ENCODE measurements around the gene TEX52. TPM values are rescaled to one million over a fixed set of nuclear protein-coding genes. Genes with fewer than 3 reads are reported as not detected.

Gene TEX52
- total RNA-seq, 1 donor from 2014 or later: not detected

DNA sequence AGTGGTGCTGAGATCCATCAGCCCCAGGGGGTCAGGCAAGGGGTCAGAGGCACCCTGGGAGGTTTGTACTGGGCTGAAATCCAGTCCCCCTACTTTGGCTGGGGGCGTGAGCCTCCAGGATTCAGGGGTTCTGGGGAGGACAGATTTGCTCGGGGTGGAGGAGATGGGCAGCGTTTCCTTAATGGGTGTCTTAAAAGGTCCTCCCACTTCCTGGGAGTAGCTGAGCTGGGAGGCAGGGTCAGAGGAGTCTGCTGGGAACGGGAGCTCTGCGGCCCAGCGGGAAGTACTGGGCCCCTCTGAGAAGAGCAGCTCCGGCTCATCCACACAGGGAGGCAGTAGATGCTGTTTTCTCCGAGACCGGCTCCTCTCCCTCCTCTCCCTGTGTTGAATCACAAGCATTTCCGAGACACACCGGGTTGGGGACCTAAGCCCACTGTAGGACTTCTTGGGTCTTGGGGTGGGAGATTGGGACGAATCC lies 2.1 kb upstream of the TEX52 start:
- peaks cover 1% of the 10 kb centered on the region for H3K4me1 Mint-ChIP-seq (ENCODE audit: low read depth)
- peaks cover 51% of the 10 kb centered on the region for H3K36me3 Mint-ChIP-seq (ENCODE audit: low read depth)
- intact Hi-C loops (cut with micrococcal nuclease): no loop called here
- H3K4me3 Mint-ChIP-seq (ENCODE audit: low read depth): no peak overlapping the region
- no peak for DNase-seq (ENCODE audit: low spot score)
- H3K27ac Mint-ChIP-seq: no peak overlapping the region
- H3K9me3 Mint-ChIP-seq: no peaks in the 10 kb centered on the region
- H3K27me3 Mint-ChIP-seq (ENCODE audit: low read depth): no peaks in the 10 kb centered on the region

DNA sequence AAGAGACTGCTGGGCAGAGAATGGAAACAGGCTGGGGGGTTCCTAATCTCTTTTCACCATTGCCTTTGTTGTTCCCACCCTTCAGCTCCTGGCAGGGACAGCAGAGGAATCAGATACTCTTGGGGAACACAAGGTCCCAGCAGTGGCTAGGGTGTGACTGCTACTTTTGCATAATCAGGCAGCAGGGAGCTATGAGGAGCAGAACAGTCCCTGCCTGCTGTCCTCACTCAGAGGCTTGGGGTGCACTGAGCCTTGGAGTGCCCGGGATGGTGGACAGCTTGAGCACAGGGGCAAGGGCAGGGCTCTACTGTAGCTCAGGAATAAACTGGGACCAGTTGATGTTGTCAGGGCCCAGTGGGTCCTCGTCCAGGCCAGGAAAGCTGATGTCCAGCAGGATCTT lies 1.5 kb upstream of the TEX52 start:
- Mint-ChIP-seq H3K27ac (no peak overlapping the region), H3K9me3 (no peaks in the 10 kb centered on the region), H3K4me3 (ENCODE audit: low read depth) (no peak overlapping the region), H3K4me1 (ENCODE audit: low read depth) (peaks cover 1% of the 10 kb centered on the region), H3K27me3 (ENCODE audit: low read depth) (no peaks in the 10 kb centered on the region), H3K36me3 (ENCODE audit: low read depth) (peaks cover 45% of the 10 kb centered on the region)
- no peak for DNase-seq (ENCODE audit: low spot score)
- intact Hi-C loops (cut with micrococcal nuclease): no loop called here

DNA sequence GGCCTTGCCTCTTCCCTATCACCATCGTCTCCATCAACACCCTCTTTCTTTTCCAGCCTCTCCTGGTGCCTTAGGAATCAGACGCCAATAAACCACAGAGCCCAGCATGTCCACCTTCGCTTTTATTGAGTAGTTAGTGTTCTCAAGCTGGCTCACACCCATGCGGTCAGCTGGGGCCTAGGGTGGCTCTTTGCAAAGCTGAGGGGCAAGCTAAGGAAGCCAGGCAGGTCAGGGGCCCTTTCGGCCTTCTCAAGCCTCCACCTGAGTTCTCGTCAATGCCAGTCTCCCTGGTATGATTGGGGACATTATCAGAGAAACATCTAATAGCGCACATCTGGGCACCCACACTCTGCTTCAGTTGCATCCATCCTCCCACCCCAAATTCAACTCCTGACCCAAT lies 737 bp upstream of the TEX52 start:
- H3K9me3 Mint-ChIP-seq: no peaks in the 10 kb centered on the region
- no peak overlapping the region for H3K4me3 Mint-ChIP-seq (ENCODE audit: low read depth)
- peaks cover 1% of the 10 kb centered on the region for H3K4me1 Mint-ChIP-seq (ENCODE audit: low read depth)
- no peaks in the 10 kb centered on the region for H3K27me3 Mint-ChIP-seq (ENCODE audit: low read depth)
- peaks cover 38% of the 10 kb centered on the region for H3K36me3 Mint-ChIP-seq (ENCODE audit: low read depth)
- intact Hi-C loops (cut with micrococcal nuclease): no loop called here
- no peak overlapping the region for H3K27ac Mint-ChIP-seq
- no peak for DNase-seq (ENCODE audit: low spot score)

DNA sequence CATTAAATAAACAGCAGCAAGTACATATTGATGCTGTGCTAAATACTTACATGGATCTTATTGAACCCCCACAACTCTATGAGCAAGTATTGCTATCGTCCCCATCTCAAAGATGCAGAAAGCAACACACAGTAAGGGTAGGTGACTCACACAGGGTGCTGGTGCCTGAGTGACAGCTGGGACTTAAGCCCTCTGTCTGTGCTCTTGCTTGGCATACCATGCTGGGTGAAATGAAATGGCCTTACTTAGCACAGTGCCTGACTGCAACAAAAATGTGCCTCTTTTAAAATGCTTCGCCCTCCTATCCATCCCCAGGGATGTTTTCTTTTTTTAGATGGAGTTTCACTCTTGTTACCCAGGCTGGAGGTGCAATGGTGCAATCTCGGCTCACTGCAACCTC lies 788 bp downstream of the TEX52 start:
- intact Hi-C loops (cut with micrococcal nuclease): no loop called here
- Mint-ChIP-seq H3K4me1 (ENCODE audit: low read depth) (peaks cover 1% of the 10 kb centered on the region), H3K27ac (no peak overlapping the region), H3K27me3 (ENCODE audit: low read depth) (no peaks in the 10 kb centered on the region), H3K36me3 (ENCODE audit: low read depth) (peaks cover 27% of the 10 kb centered on the region), H3K9me3 (no peaks in the 10 kb centered on the region), H3K4me3 (ENCODE audit: low read depth) (no peak overlapping the region)
- no peak for DNase-seq (ENCODE audit: low spot score)

DNA sequence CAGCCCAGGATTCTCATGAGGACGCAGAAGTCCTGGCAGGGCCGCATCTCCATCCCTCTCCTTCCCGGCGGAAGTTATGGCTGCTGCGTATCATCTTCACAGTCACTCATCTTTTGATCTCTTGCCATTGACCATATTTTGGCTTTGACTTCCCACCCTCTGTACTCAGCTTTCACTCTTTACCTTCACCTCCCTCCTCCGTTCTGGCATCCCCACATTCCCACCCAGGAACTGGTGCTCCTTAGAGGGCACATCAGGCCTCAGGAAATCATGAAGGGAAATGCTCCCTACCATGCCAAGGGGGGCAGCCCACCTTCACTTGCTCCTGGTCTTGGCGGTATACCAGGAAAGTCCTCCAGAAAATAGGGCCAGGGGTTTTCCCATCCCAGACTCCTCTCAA lies 1.3 kb downstream of the TEX52 start:
- no peak for DNase-seq (ENCODE audit: low spot score)
- intact Hi-C loops (cut with micrococcal nuclease): no loop called here
- H3K36me3 Mint-ChIP-seq (ENCODE audit: low read depth): peaks cover 25% of the 10 kb centered on the region
- peaks cover 1% of the 10 kb centered on the region for H3K4me1 Mint-ChIP-seq (ENCODE audit: low read depth)
- H3K9me3 Mint-ChIP-seq: no peaks in the 10 kb centered on the region
- H3K27me3 Mint-ChIP-seq (ENCODE audit: low read depth): no peaks in the 10 kb centered on the region
- no peak overlapping the region for H3K4me3 Mint-ChIP-seq (ENCODE audit: low read depth)
- no peak overlapping the region for H3K27ac Mint-ChIP-seq

DNA sequence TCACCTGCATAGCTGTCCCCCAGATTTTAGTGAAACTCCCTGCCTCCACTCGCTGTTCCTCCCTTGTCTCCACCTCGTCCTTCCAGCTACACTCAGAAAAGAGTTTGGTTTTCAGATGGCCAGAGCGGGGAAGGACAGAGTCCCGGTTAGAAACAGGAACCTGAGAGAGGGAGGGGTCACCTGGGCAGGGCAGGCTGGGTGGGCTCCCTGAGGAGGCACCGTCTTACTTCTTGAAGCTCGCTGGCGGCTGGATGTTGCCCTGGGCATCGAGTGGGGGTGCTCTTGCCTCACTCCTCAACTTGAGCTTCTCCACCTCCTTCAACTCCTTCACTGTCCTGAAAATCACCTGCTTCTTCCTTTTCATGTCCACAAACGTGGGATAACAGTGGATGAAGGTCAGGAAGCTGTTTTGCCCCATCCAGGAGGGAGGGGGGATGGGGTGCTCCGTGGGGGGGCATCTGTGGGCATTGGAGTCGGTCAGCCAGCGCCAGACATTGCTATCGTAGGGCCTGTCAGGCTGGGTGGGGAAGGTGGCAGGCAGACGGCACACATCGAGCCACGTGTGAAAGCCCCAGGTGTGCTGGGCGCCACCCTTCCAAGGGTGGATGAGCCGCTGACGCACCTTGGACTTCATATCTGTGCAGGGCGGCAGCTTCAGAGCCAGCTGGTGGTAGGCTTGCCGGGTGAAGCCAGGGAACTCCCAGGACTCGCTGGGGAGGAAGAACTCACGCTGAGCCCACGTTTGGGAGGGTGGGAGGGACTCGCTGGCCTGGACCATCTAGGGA lies 2.0 kb downstream of the TEX52 start:
- Mint-ChIP-seq H3K4me1 (ENCODE audit: low read depth) (peaks cover 1% of the 10 kb centered on the region), H3K4me3 (ENCODE audit: low read depth) (no peak overlapping the region), H3K27ac (no peak overlapping the region), H3K36me3 (ENCODE audit: low read depth) (peaks cover 19% of the 10 kb centered on the region), H3K9me3 (no peaks in the 10 kb centered on the region), H3K27me3 (ENCODE audit: low read depth) (no peaks in the 10 kb centered on the region)
- no peak for DNase-seq (ENCODE audit: low spot score)
- intact Hi-C loops (cut with micrococcal nuclease): no loop called here

DNA sequence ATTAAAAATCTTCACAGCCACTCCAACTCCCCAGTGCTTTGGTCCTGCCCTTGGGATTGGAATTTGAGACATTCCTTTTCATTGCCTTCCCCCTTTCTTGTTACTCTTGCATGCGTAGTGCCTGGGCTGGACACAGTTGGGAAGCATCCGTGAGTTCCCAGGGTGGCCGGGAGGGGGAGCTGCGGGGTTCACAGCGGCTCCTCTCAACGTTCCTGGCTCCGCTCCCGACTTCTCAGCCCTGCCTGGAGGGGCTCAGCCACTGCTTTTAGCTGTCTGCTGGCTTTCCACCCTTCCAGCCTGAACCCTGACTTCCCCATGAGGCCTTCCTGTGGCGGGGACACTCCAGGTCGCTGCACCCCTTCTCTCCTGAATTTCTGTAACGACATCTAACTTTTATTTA lies 3.2 kb downstream of the TEX52 start:
- Mint-ChIP-seq H3K4me3 (ENCODE audit: low read depth) (no peak overlapping the region), H3K36me3 (ENCODE audit: low read depth) (peaks cover 10% of the 10 kb centered on the region), H3K27ac (no peak overlapping the region), H3K27me3 (ENCODE audit: low read depth) (no peaks in the 10 kb centered on the region), H3K9me3 (no peaks in the 10 kb centered on the region), H3K4me1 (ENCODE audit: low read depth) (peaks cover 1% of the 10 kb centered on the region)
- no peak for DNase-seq (ENCODE audit: low spot score)
- intact Hi-C loops (cut with micrococcal nuclease): loop anchor here (1.0 kb wide), 1 partner anchor 91 kb away; no protein-coding TSS in a partner anchor

DNA sequence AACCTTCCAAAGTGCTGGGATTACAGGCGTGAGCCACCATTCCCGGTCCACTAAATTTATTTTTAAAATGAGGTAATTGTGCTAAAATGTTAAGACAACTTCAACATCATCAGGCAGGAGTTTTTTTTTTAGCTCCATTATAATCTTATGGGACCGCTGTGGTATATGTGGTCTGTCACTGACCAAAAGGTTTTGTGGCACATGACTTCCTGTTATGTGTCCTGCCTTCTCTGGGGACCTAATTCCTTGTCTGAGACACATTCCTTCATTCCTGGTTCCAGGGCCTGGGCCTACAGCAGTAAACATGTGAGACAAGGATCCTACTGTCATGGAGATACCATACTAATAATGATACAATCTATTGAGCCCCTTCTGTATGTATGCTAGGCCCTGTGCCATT lies 4.9 kb downstream of the TEX52 start:
- DNase-seq (ENCODE audit: low spot score): no peak
- H3K36me3 Mint-ChIP-seq (ENCODE audit: low read depth): peaks cover 3% of the 10 kb centered on the region
- peaks cover 1% of the 10 kb centered on the region for H3K4me1 Mint-ChIP-seq (ENCODE audit: low read depth)
- H3K9me3 Mint-ChIP-seq: no peaks in the 10 kb centered on the region
- H3K27ac Mint-ChIP-seq: no peak overlapping the region
- intact Hi-C loops (cut with micrococcal nuclease): no loop called here
- no peak overlapping the region for H3K4me3 Mint-ChIP-seq (ENCODE audit: low read depth)
- no peaks in the 10 kb centered on the region for H3K27me3 Mint-ChIP-seq (ENCODE audit: low read depth)

DNA sequence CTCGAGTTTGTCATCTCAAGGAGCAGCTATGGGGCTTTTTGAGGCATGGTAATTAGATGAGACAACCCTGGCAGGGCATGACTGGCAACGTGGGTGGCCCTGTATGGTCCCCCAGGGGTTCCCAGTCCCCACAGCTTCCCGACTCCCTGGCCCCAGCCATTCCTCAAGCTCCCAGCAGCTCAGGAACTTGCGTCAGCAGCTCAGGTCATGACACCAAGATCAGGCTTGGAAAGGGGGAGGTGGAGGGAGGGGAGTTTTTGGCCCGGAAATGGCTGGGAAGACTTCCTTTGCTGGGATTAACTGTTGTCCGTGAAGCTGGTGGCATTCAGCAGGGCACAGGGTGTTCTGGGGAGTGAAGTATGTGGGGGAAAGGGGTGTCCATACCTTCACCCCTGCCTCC lies 11.6 kb downstream of the TEX52 start:
- Mint-ChIP-seq H3K27me3 (ENCODE audit: low read depth) (no peaks in the 10 kb centered on the region), H3K36me3 (ENCODE audit: low read depth) (peaks cover 3% of the 10 kb centered on the region), H3K4me1 (ENCODE audit: low read depth) (no peaks in the 10 kb centered on the region), H3K9me3 (no peaks in the 10 kb centered on the region), H3K27ac (no peak overlapping the region), H3K4me3 (ENCODE audit: low read depth) (no peak overlapping the region)
- DNase-seq (ENCODE audit: low spot score): no peak
- intact Hi-C loops (cut with micrococcal nuclease): no loop called here

DNA sequence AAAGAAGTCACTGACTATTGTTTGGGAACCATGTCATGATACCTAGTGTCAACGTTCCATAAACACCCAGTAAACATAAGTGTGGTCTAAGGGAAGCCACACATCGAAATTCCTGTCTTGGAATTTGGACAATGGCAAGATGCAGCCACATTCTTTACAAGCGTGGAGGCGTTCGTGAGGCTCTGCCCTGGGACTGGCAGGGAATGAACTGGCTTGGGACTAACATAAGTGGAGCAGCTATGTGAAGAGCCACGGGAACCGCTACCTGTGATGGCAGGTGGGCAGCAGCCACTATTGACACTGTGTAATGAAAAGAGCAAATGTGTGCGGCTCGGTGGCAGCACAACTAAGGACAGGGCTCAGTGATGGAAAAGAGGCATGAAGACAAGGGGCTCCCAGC lies 12.1 kb downstream of the TEX52 start:
- H3K27me3 Mint-ChIP-seq (ENCODE audit: low read depth): no peaks in the 10 kb centered on the region
- intact Hi-C loops (cut with micrococcal nuclease): no loop called here
- no peak overlapping the region for H3K4me3 Mint-ChIP-seq (ENCODE audit: low read depth)
- no peak overlapping the region for H3K27ac Mint-ChIP-seq
- peaks cover 4% of the 10 kb centered on the region for H3K36me3 Mint-ChIP-seq (ENCODE audit: low read depth)
- DNase-seq (ENCODE audit: low spot score): no peak
- H3K9me3 Mint-ChIP-seq: no peaks in the 10 kb centered on the region
- no peaks in the 10 kb centered on the region for H3K4me1 Mint-ChIP-seq (ENCODE audit: low read depth)

DNA sequence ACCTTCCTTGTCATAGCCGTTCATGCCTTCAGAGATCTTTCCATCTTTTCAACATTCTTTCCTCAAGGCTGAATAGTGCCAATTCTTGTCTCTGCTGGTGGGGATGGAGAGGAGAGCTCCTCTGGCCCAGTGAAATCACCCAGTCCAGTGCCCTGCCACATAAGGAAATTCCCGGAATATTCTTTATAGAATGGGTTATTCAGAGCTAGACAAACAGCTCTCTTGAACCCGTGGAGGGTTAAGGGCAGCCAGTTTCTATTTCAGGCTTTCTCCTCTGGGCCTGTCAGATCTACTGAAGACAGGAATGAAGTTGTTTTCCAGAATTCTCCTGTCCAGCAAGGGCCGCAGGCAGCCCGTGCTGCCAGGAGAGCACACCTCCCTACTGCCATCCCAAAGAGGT lies 13.9 kb downstream of the TEX52 start:
- peaks cover 2% of the 10 kb centered on the region for H3K4me1 Mint-ChIP-seq (ENCODE audit: low read depth)
- H3K27me3 Mint-ChIP-seq (ENCODE audit: low read depth): no peaks in the 10 kb centered on the region
- no peaks in the 10 kb centered on the region for H3K9me3 Mint-ChIP-seq
- intact Hi-C loops (cut with micrococcal nuclease): no loop called here
- H3K4me3 Mint-ChIP-seq (ENCODE audit: low read depth): no peak overlapping the region
- H3K27ac Mint-ChIP-seq: no peak overlapping the region
- H3K36me3 Mint-ChIP-seq (ENCODE audit: low read depth): peaks cover 11% of the 10 kb centered on the region
- no peak for DNase-seq (ENCODE audit: low spot score)

DNA sequence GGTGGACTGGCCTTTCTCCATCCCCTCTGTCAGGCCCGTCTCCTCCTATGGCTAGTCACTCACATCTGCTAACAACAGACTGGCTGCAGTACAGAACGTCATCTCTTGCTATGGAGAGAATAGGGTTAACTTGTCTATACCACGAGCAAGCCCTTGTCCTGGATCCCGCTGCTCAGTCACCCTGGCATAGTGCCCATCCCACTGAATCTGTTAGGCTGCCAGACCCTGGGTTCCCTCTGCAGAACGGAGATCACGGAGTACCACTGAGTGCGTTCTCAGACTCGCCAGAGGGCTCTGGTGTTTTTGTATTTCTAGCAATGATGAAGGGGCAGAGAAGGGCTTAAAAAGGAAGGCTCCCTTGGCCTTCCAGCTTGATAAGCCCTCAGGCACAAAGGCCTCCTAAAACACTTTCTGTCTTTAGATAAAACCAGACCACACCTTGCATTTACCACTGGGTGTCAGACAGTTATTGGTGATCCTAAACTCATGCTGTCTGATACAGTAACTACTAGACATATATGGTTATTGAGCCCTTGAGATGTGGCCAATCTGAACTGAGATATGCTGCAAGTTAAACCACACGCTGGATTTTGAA lies 15.7 kb downstream of the TEX52 start:
- H3K9me3 Mint-ChIP-seq: no peaks in the 10 kb centered on the region
- peaks cover 14% of the 10 kb centered on the region for H3K36me3 Mint-ChIP-seq (ENCODE audit: low read depth)
- no peaks in the 10 kb centered on the region for H3K27me3 Mint-ChIP-seq (ENCODE audit: low read depth)
- peaks cover 2% of the 10 kb centered on the region for H3K4me1 Mint-ChIP-seq (ENCODE audit: low read depth)
- no peak overlapping the region for H3K4me3 Mint-ChIP-seq (ENCODE audit: low read depth)
- no peak overlapping the region for H3K27ac Mint-ChIP-seq
- intact Hi-C loops (cut with micrococcal nuclease): no loop called here
- no peak for DNase-seq (ENCODE audit: low spot score)

DNA sequence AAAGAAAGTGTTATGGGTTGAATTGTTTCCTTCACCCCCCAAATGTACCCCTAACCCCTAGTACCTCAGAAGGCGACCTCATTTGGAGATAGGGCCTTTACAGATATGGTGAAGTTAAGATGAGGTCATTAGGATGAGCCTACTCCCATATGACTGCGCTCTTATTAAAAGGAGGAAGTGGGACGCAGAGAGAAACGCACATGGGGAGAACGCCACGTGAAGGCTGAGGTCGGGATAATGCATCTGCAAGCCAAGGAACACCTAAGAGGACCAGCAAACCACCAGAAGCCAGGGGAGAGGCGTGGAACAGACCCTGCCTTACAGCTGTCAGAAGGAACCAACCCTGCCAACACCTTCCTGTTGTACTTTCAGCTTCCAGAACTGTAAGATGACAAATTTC lies 20.3 kb downstream of the TEX52 start:
- H3K4me3 Mint-ChIP-seq (ENCODE audit: low read depth): no peak overlapping the region
- H3K4me1 Mint-ChIP-seq (ENCODE audit: low read depth): peaks cover 2% of the 10 kb centered on the region
- no peaks in the 10 kb centered on the region for H3K27me3 Mint-ChIP-seq (ENCODE audit: low read depth)
- no peak overlapping the region for H3K27ac Mint-ChIP-seq
- H3K36me3 Mint-ChIP-seq (ENCODE audit: low read depth): peaks cover 21% of the 10 kb centered on the region
- H3K9me3 Mint-ChIP-seq: no peaks in the 10 kb centered on the region
- no peak for DNase-seq (ENCODE audit: low spot score)
- intact Hi-C loops (cut with micrococcal nuclease): no loop called here

Data from activated T-helper 2 cell treated with anti-CD3 and anti-CD28 coated beads, Interferon-gamma antibody, Interleukin-2, Interleukin-4, amounts not matched to agents 10 μg/mL and 5 μg/mL and 100 μg/mL, durations not matched to agents 14 hours and 24 hours and 36 hours (primary cell).